ENCODE measurements around the gene COL8A2. TPM values are rescaled to one million over a fixed set of nuclear protein-coding genes. Genes with fewer than 3 reads are reported as not detected.

COL8A2 gene
- total RNA-seq, 2 experiments from 2014 or later = 1.8 to 1.9 TPM

DNA sequence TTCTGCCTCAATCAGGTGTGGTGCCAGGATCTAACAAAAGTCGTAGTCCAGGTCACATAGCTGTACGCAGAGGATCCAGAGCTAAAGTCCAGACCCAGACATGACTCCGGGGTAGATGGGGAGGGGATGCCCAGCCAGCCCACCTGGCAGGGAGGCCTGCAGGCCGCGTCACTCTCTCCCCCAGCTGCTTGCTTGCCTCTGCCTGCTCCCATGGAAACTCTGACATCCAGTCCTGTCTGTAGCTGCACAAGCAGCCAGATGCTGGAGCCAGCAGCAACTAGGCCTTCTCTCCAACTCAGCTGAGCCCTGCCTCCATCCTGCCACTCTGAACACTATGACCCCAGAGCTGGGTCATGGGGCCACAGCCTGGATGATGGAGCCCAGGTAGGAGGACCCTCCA, 8.1 kb downstream of the COL8A2 start:
- no peak overlapping the region for H3K27ac Mint-ChIP-seq
- no peaks in the 10 kb centered on the region for H3K36me3 Mint-ChIP-seq
- H3K9me3 Mint-ChIP-seq = no peaks in the 10 kb centered on the region
- no peaks in the 10 kb centered on the region for H3K4me1 Mint-ChIP-seq
- H3K4me3 Mint-ChIP-seq = no peak overlapping the region
- peaks cover 2% of the 10 kb centered on the region for H3K27me3 Mint-ChIP-seq
- DNase-seq = no peak

- Mint-ChIP-seq H3K9me3 (no peaks in the 10 kb centered on the region), H3K36me3 (no peaks in the 10 kb centered on the region), H3K27ac (no peak overlapping the region), H3K4me3 (no peak overlapping the region), H3K27me3 (no peaks in the 10 kb centered on the region), H3K4me1 (peaks cover 4% of the 10 kb centered on the region)
- DNase-seq = no peak
Measured at GRCh38 chr1:36115931-36116330, 9.1 kb downstream of the COL8A2 start.

DNA sequence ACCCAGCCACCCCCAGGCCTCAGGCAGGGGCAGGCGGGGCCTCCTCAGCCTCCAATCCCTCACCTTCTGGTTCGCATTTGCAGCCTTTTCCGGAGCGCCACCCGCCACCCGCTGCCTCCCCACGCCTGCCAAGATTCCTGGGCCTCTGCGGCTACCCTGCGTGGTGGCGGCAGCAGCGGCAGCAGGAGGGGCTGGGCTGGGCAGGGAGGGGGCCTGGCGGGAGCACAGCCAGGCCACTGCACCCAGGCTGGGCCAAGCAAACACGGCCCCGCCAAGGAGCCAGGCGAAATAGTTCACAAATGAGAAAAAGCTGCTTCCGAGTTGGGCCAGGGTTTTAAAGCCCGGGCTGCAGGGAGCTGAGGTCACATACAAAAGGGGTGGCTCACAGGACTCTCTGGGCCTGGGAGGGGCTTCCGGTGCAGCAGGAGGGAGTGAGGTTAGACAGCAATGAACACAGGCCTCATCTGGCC, 9.8 kb downstream of the COL8A2 start:
- DNase-seq = no peak
- H3K4me1 Mint-ChIP-seq = peaks cover 5% of the 10 kb centered on the region
- H3K27ac Mint-ChIP-seq = no peak overlapping the region

GRCh38 chr1:36114371-36114770, 10.7 kb downstream of the COL8A2 start:
- Mint-ChIP-seq H3K4me1 (peaks cover 7% of the 10 kb centered on the region), H3K4me3 (no peak overlapping the region), H3K27me3 (no peaks in the 10 kb centered on the region), H3K27ac (no peak overlapping the region), H3K9me3 (no peaks in the 10 kb centered on the region), H3K36me3 (no peaks in the 10 kb centered on the region)
- DNase-seq = no peak

More for the DNA sequence above, 9.8 kb downstream of the COL8A2 start:
- Mint-ChIP-seq H3K36me3 (no peaks in the 10 kb centered on the region), H3K4me3 (no peak overlapping the region), H3K27me3 (no peaks in the 10 kb centered on the region), H3K9me3 (no peaks in the 10 kb centered on the region)

DNA sequence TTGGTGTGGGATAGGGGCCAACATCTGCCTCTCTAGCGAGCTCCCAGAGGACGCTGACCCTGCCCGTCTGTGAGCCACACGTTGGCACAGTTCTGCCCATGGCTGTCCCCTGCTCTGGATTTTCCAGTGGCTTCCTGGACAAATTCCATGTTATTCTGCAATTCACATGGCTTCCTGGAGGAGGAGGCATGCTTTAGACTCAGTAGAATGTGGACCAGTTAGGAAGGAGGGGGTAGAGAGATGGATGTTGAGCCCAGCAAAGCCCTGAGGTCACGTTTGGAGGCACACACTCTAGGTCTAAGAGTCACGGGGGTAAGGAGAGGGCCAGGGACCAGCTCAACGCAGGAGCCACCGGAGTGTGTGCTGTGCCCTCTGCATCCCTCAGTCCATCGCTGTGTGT, 12.2 kb downstream of the COL8A2 start:
- H3K4me3 Mint-ChIP-seq = no peak overlapping the region
- H3K9me3 Mint-ChIP-seq = no peaks in the 10 kb centered on the region
- peaks cover 16% of the 10 kb centered on the region for H3K4me1 Mint-ChIP-seq
- no peak for DNase-seq
- H3K27me3 Mint-ChIP-seq = no peaks in the 10 kb centered on the region
- H3K27ac Mint-ChIP-seq = no peak overlapping the region
- H3K36me3 Mint-ChIP-seq = no peaks in the 10 kb centered on the region

- H3K27me3 Mint-ChIP-seq = no peaks in the 10 kb centered on the region
- H3K4me3 Mint-ChIP-seq = no peak overlapping the region
- DNase-seq = no peak
- no peak overlapping the region for H3K27ac Mint-ChIP-seq
- H3K4me1 Mint-ChIP-seq = peaks cover 16% of the 10 kb centered on the region
- no peaks in the 10 kb centered on the region for H3K36me3 Mint-ChIP-seq
- H3K9me3 Mint-ChIP-seq = no peaks in the 10 kb centered on the region
Measured at GRCh38 chr1:36111151-36111550, 13.9 kb downstream of the COL8A2 start.

DNA sequence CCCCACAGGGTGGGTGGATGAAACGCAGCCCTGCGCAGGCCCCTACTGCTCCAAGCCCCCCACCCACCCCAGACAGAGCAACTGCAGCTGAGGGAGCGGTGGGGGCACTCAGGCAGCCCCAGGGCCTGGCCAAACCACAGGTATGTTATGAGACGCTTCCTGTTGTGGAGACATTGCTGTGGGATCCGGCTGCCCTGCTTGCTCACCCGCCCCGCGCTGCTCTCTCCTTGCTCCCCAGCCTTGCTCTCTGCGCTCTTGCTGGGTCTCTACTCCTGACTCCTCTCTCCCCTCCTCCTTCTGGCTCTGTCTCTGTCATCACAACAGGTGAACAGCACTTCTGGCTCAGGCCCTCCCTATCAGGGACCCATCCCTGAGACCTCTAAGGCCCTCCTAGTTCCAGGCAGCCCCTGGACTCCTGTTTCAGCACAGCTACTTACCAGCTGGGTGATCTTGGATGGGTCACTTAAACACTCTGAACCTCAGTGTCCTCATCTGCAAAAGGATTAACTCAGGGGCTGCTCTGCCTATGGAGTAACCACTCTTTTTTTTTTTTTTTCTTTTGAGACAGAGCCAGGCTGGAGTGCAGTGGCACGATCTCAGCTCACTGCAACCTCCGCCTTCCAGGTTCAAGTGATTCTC, 15.9 kb downstream of the COL8A2 start:
- Mint-ChIP-seq H3K9me3 (no peaks in the 10 kb centered on the region), H3K27me3 (no peaks in the 10 kb centered on the region), H3K36me3 (no peaks in the 10 kb centered on the region), H3K4me1 (peaks cover 16% of the 10 kb centered on the region), H3K4me3 (no peak overlapping the region), H3K27ac (peak overlapping the region; percentile 49)
- DNase-seq = peak; percentile 47

GRCh38 chr1:36108314-36108713, 16.7 kb downstream of the COL8A2 start:
- no peak overlapping the region for H3K4me3 Mint-ChIP-seq
- peaks cover 16% of the 10 kb centered on the region for H3K4me1 Mint-ChIP-seq
- no peak overlapping the region for H3K27ac Mint-ChIP-seq
- no peaks in the 10 kb centered on the region for H3K9me3 Mint-ChIP-seq
- DNase-seq = no peak
- no peaks in the 10 kb centered on the region for H3K27me3 Mint-ChIP-seq
- H3K36me3 Mint-ChIP-seq = no peaks in the 10 kb centered on the region

GRCh38 chr1:36107394-36107793, 17.6 kb downstream of the COL8A2 start:
- H3K9me3 Mint-ChIP-seq = no peaks in the 10 kb centered on the region
- DNase-seq = no peak
- no peak overlapping the region for H3K4me3 Mint-ChIP-seq
- no peak overlapping the region for H3K27ac Mint-ChIP-seq
- H3K27me3 Mint-ChIP-seq = no peaks in the 10 kb centered on the region
- peaks cover 16% of the 10 kb centered on the region for H3K4me1 Mint-ChIP-seq
- H3K36me3 Mint-ChIP-seq = no peaks in the 10 kb centered on the region

GRCh38 chr1:36106269-36106668, 18.8 kb downstream of the COL8A2 start:
- Mint-ChIP-seq H3K9me3 (no peaks in the 10 kb centered on the region), H3K27me3 (no peaks in the 10 kb centered on the region), H3K36me3 (no peaks in the 10 kb centered on the region), H3K4me3 (no peak overlapping the region), H3K4me1 (peaks cover 14% of the 10 kb centered on the region), H3K27ac (no peak overlapping the region)
- no peak for DNase-seq

DNA sequence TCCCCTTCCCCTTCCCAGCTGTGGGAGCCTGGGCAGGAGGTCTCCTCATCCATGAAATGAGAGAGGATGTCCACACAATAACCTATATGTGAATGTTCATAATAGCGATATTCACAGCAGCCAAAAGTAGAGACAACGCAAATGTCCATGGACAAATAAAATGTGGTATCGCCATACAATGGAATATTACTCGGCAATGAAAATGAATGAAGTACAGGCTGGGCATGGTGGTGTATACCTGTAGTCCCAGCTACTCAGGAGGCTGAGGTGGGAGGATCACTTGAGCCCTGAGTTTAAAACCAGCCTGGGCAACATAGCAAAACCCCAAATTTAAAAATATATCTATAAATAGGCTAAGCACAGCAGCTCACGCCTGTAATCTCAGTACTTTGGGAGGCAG, 23.5 kb downstream of the COL8A2 start:
- Mint-ChIP-seq H3K27ac (no peak overlapping the region), H3K4me1 (peaks cover 3% of the 10 kb centered on the region), H3K4me3 (no peak overlapping the region), H3K27me3 (no peaks in the 10 kb centered on the region), H3K9me3 (no peaks in the 10 kb centered on the region), H3K36me3 (no peaks in the 10 kb centered on the region)
- no peak for DNase-seq

DNA sequence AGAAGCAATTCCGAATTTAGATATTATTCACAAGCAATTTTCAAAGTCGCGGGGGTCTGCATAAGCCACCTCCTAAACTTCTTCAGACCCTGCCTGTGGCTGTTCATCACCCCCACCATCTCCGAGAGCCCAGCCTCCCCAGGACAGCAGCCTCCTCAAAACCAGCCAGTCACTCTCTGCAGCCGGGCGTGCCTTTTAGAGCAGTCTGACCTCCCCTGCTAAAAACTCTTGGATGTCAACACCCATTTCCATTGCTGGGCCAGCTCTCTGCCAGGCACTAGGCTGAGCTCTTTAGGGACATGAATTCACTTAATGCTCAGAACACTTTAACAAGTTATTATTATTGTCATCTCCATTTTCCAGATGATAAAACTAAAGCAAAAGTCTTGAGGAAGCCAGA, 24.6 kb downstream of the COL8A2 start:
- H3K27ac Mint-ChIP-seq = no peak overlapping the region
- H3K36me3 Mint-ChIP-seq = peaks cover 4% of the 10 kb centered on the region
- H3K4me1 Mint-ChIP-seq = peaks cover 3% of the 10 kb centered on the region
- H3K27me3 Mint-ChIP-seq = no peaks in the 10 kb centered on the region
- H3K4me3 Mint-ChIP-seq = no peak overlapping the region
- no peaks in the 10 kb centered on the region for H3K9me3 Mint-ChIP-seq
- DNase-seq = no peak

- peaks cover 3% of the 10 kb centered on the region for H3K4me1 Mint-ChIP-seq
- H3K36me3 Mint-ChIP-seq = peaks cover 4% of the 10 kb centered on the region
- H3K4me3 Mint-ChIP-seq = no peak overlapping the region
Measured at GRCh38 chr1:36099681-36100341, 25.2 kb downstream of the COL8A2 start.

DNA sequence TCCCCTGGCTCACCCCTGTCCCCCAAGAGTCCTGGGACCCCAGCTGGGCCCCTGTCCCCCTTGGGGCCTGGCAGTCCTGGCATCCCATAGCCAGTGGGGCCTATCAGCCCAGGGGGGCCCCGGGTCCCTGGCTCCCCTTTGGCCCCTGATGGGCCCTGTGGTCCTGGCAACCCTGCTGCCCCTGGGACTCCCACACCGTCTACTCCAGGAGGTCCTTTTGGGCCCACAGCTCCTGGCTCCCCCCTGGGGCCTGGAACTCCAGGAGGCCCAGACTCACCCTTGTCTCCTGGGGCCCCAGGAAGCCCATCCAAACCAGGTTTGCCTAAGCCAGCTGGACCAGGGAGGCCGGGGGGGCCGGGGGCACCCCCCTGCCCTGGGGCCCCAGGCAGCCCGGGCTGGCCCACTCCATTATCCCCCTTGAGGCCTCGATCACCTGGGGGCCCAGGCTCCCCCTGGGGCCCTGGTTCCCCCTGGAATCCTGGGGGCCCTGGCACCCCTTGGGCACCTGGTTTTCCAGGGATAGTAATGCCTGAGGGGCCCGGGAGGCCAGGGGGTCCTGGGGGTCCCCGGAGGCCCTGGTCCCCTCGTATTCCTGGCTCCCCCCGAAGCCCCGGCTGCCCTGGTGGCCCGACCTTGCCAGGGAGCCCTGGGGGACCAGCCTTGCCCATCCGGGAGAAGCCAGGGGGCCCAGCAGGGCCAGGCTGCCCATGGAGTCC, 26.2 kb downstream of the COL8A2 start:
- no peak for DNase-seq
- H3K9me3 Mint-ChIP-seq = no peaks in the 10 kb centered on the region
- H3K4me1 Mint-ChIP-seq = peaks cover 3% of the 10 kb centered on the region
- peaks cover 4% of the 10 kb centered on the region for H3K36me3 Mint-ChIP-seq
- H3K27me3 Mint-ChIP-seq = no peaks in the 10 kb centered on the region
- no peak overlapping the region for H3K27ac Mint-ChIP-seq
- H3K4me3 Mint-ChIP-seq = no peak overlapping the region

More at GRCh38 chr1:36099681-36100341, 25.2 kb downstream of the COL8A2 start:
- H3K27me3 Mint-ChIP-seq = no peaks in the 10 kb centered on the region
- H3K9me3 Mint-ChIP-seq = no peaks in the 10 kb centered on the region
- H3K27ac Mint-ChIP-seq = no peak overlapping the region
- peak; percentile 73 for DNase-seq

DNA sequence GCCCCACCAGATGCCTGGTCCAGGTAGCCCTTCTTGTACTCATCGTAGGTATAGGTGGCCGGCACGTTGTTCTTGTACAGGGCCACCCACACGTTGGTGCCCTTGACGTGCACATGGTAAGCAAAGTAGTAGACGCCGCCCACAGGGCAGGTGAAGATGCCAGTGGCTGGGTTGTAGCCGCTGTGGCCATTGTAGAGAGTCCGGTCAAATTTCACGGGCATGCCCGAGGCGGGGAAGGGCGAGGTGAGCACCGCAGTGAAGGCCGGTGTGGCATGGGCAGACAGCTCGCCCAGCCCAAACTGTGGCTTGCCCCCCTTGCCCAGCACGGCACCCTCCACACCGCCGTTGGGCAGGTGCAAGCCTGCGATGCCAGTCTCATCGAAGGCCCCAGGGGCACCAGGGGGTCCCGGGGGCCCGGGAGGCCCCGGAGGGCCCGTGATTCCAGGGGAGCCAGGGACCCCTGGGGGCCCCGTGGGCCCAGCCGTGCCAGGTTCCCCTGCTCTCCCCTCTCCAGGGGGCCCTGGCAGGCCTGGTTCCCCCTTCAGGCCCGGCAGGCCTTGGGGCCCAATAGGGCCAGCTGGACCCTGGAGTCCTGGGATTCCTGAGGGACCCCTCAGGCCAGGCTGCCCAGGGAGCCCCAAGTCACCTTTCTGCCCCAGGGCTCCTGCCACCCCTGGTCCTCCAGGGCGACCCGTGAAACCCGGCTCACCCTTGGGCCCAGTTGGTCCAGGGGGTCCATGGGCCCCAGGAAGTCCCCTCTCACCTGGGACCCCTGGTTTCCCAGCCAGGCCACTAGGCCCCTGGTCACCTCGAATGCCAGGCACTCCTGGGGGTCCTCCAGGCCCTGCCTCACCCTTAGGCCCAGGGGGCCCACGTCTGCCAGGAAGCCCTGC, 27.1 kb downstream of the COL8A2 start:
- no peak overlapping the region for H3K4me3 Mint-ChIP-seq
- no peak for DNase-seq
- no peaks in the 10 kb centered on the region for H3K27me3 Mint-ChIP-seq
- peaks cover 4% of the 10 kb centered on the region for H3K36me3 Mint-ChIP-seq
- H3K4me1 Mint-ChIP-seq = peaks cover 3% of the 10 kb centered on the region
- H3K27ac Mint-ChIP-seq = no peak overlapping the region
- no peaks in the 10 kb centered on the region for H3K9me3 Mint-ChIP-seq

All from activated naive CD8-positive, alpha-beta T cell treated with anti-CD3 and anti-CD28 coated beads for 36 hours (primary cell).